Stomach (tissue), 4 donors: ENCODE results near the gene CCDC91.

Experiments used
- POLR2A ChIP-seq, 4 donors: fragments of 450-650 bp; IDR thresholded peaks; one replicate each; pipeline ENCODE4 v1.6.1; 2016; ENCODE audit warnings: antibody characterized with exemption in 4 of 4, control low read depth in 2 of 4, mild to moderate bottlenecking in 1 of 4, moderate library complexity in 1 of 4
- TF ChIP-seq, protein P1 (sequence below), 7 experiments: fragments of 450-650 bp in 4 of 7; fragments of 200-600 bp in 3 of 7; sonication (generic) in 3 of 7; IDR thresholded peaks; one replicate each; pipeline ENCODE4 v1.5.1; 2016 to 2019; ENCODE audit warnings: antibody characterized with exemption in 7 of 7, control low read depth in 2 of 7, mild to moderate bottlenecking in 1 of 7

DNA sequence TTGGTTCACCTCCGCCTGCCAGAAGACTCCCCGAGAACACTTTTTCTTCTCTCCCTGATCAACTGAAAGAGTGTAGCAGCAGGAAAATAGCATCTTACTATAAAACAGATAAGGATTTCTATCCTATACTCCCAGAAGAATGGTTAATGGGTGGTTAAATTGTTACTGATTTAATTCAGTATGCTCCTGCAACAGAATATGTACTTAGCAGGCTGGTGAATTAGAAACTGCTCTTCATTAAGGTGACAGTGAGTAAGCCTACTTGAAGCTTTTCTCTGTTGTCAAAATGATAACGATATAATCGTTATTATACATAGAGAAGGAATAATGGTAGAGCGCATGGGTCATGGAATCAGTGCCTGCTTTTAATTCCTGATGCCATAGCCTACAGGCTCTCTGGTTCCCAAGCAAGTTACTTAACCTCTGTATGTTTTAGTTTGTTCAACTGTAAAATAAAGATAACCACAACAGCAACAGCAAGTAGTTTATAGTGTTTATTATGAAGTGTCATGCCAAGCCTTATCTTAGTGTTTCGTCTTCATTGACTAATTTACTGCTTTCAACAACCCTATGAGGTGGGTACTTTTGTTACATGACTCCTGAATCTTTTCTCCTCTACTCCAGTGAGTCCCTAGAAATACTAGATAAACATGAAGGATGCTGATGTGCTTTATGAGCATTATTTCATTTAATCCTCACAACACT is 392.6 kb downstream of the CCDC91 start:
- no peak for TF ChIP-seq POLR2A (IDR thresholded peaks at IDR 0.05)
- TF ChIP-seq, protein P1, sequence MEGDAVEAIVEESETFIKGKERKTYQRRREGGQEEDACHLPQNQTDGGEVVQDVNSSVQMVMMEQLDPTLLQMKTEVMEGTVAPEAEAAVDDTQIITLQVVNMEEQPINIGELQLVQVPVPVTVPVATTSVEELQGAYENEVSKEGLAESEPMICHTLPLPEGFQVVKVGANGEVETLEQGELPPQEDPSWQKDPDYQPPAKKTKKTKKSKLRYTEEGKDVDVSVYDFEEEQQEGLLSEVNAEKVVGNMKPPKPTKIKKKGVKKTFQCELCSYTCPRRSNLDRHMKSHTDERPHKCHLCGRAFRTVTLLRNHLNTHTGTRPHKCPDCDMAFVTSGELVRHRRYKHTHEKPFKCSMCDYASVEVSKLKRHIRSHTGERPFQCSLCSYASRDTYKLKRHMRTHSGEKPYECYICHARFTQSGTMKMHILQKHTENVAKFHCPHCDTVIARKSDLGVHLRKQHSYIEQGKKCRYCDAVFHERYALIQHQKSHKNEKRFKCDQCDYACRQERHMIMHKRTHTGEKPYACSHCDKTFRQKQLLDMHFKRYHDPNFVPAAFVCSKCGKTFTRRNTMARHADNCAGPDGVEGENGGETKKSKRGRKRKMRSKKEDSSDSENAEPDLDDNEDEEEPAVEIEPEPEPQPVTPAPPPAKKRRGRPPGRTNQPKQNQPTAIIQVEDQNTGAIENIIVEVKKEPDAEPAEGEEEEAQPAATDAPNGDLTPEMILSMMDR (IDR thresholded peaks at IDR 0.05), result no peak
